ENCODE data around the gene DDX51. TPM values are rescaled to one million over a fixed set of nuclear protein-coding genes. Genes with fewer than 3 reads are reported as not detected.
A peak's percentile ranks its signal among the peaks of the same experiment; 100 is the strongest.

The DDX51 gene
- polyA plus RNA-seq, 2 of the 4 experiments (the other 2 are of a cell fraction) = 10.2 to 22.6 TPM

DNA sequence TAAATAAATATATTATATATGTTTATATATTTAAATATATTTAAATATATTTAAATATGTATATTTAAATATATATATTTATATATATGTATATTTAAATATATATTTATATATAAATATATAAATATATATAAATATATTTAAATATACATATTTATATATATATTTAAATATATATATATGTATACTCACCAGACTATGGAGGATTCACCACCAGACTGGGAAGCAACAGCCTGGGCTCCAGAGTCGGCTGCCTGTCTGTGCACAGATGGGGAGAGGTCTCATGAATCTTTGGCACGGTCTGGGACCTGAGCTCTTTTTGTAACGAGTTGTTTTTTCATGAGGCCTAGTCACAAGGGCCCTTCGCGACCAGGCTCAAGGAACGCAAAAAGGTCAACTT is 21.5 kb upstream of the DDX51 start:
- 90% methylated on average over 6 of the region's 6 CpGs for WGBS (ENCODE audit: missing lambda C conversion rate)
- H3K9me3 ChIP-seq = no peaks in the 10 kb centered on the region
- no peak overlapping the region for H3K27ac ChIP-seq
- DNase-seq (ENCODE audit: low read depth in 1 of 2, low spot score in 1 of 2) (no peak), ATAC-seq (no peak), FAIRE-seq (no peak)
- no peak overlapping the region for H3K4me2 ChIP-seq
- ChIA-PET CTCF (no interaction called here), POLR2A (no interaction called here)
- no peak for TF ChIP-seq HEYL (CRISPR knock-in tag; IDR thresholded peaks at IDR 0.05)
- no peak for TF ChIP-seq HOXA7 (CRISPR knock-in tag; IDR thresholded peaks at IDR 0.05)
- no peak for TF ChIP-seq CBX8 (IDR thresholded peaks at IDR 0.05)
- TF ChIP-seq RCOR1 (IDR thresholded peaks at IDR 0.05; ENCODE audit: low read depth, low read length) = no peak
- TF ChIP-seq POLR2AphosphoS2 (conservative IDR thresholded peaks at IDR 0.05; ENCODE audit: low read length) = no peak
- TF ChIP-seq BHLHE40 (IDR thresholded peaks at IDR 0.05; ENCODE audit: low read depth, low read length) = no peak
- no peak for TF ChIP-seq JUN (IDR thresholded peaks at IDR 0.05)
- TF ChIP-seq TP53 (CRISPR knock-in tag; IDR thresholded peaks at IDR 0.05) = no peak
- no peak for TF ChIP-seq ZFP36 (IDR thresholded peaks at IDR 0.05; ENCODE audit: borderline replicate concordance, partially characterized antibody)
- no peak for TF ChIP-seq GATA3 (IDR thresholded peaks at IDR 0.05; ENCODE audit: borderline replicate concordance)
- TF ChIP-seq NFE2L2 (conservative IDR thresholded peaks at IDR 0.05; ENCODE audit: low read length) = no peak
- TF ChIP-seq FOSL2 (IDR thresholded peaks at IDR 0.05) = no peak
- TF ChIP-seq FOSL2 (CRISPR knock-in tag; IDR thresholded peaks at IDR 0.05) = no peak
- TF ChIP-seq POLR2A (IDR thresholded peaks at IDR 0.05; ENCODE audit: low read length) = no peak
- TF ChIP-seq, protein P1, sequence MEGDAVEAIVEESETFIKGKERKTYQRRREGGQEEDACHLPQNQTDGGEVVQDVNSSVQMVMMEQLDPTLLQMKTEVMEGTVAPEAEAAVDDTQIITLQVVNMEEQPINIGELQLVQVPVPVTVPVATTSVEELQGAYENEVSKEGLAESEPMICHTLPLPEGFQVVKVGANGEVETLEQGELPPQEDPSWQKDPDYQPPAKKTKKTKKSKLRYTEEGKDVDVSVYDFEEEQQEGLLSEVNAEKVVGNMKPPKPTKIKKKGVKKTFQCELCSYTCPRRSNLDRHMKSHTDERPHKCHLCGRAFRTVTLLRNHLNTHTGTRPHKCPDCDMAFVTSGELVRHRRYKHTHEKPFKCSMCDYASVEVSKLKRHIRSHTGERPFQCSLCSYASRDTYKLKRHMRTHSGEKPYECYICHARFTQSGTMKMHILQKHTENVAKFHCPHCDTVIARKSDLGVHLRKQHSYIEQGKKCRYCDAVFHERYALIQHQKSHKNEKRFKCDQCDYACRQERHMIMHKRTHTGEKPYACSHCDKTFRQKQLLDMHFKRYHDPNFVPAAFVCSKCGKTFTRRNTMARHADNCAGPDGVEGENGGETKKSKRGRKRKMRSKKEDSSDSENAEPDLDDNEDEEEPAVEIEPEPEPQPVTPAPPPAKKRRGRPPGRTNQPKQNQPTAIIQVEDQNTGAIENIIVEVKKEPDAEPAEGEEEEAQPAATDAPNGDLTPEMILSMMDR (IDR thresholded peaks at IDR 0.05) = no peak
- TF ChIP-seq EHMT2 (IDR thresholded peaks at IDR 0.05; ENCODE audit: low read depth) = no peak
- no peak for TF ChIP-seq JUNB (IDR thresholded peaks at IDR 0.05)
- TF ChIP-seq ESRRA (IDR thresholded peaks at IDR 0.05; ENCODE audit: borderline replicate concordance, low read length) = no peak
- no peak overlapping the region for H3K4me3 ChIP-seq
- peaks cover 11% of the 10 kb centered on the region for H3K4me1 ChIP-seq

DNA sequence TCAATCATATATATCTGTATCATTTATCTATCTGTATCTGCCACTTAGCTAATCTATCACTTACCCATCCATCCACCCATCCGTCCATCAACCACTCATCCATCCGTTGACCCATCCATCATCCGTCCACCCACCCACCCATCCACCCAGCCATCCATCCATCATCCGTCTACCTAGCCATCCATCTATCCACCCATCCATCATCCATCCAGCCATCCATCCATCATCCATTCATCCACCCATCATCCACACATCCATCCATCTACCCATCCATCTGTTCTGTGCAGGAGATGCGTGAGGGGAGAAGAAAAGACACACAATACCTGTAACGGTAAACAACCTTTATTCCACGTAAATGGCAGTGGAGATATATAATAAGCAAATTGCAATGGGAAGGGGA is 20.3 kb upstream of the DDX51 start:
- POLR2A ChIA-PET = no interaction called here
- WGBS (ENCODE audit: missing lambda C conversion rate) = 73% methylated on average over 7 of the region's 7 CpGs
- CTCF ChIA-PET = interaction anchor here (3.5 kb wide), 1 partner anchor 11 kb away, joined by 18 read pairs; no protein-coding TSS in a partner anchor
- H3K27ac ChIP-seq = no peak overlapping the region
- no peak for FAIRE-seq
- ATAC-seq = no peak
- H3K4me2 ChIP-seq = no peak overlapping the region
- DNase-seq (ENCODE audit: low read depth in 1 of 2, low spot score in 1 of 2) = no peak
- no peak overlapping the region for H3K4me3 ChIP-seq
- no peaks in the 10 kb centered on the region for H3K9me3 ChIP-seq
- no peak for TF ChIP-seq PHF8 (IDR thresholded peaks at IDR 0.05; ENCODE audit: borderline replicate concordance, low read depth)
- TF ChIP-seq RAD21 (conservative IDR thresholded peaks at IDR 0.05 in 1 of 2, IDR thresholded peaks at IDR 0.05 in 1 of 2) = no peak
- TF ChIP-seq ZC3H11A (IDR thresholded peaks at IDR 0.05) = no peak
- TF ChIP-seq, protein P2, sequence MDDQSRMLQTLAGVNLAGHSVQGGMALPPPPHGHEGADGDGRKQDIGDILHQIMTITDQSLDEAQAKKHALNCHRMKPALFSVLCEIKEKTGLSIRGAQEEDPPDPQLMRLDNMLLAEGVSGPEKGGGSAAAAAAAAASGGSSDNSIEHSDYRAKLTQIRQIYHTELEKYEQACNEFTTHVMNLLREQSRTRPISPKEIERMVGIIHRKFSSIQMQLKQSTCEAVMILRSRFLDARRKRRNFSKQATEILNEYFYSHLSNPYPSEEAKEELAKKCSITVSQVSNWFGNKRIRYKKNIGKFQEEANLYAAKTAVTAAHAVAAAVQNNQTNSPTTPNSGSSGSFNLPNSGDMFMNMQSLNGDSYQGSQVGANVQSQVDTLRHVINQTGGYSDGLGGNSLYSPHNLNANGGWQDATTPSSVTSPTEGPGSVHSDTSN (IDR thresholded peaks at IDR 0.05) = no peak
- TF ChIP-seq ZNF302 (CRISPR knock-in tag; IDR thresholded peaks at IDR 0.05) = no peak
- TF ChIP-seq RCOR1 (IDR thresholded peaks at IDR 0.05; ENCODE audit: low read depth, low read length) = no peak
- TF ChIP-seq RFX5 (IDR thresholded peaks at IDR 0.05) = no peak
- TF ChIP-seq HEYL (CRISPR knock-in tag; IDR thresholded peaks at IDR 0.05) = no peak
- TF ChIP-seq SMC3 (IDR thresholded peaks at IDR 0.05) = no peak
- peaks cover 11% of the 10 kb centered on the region for H3K4me1 ChIP-seq

DNA sequence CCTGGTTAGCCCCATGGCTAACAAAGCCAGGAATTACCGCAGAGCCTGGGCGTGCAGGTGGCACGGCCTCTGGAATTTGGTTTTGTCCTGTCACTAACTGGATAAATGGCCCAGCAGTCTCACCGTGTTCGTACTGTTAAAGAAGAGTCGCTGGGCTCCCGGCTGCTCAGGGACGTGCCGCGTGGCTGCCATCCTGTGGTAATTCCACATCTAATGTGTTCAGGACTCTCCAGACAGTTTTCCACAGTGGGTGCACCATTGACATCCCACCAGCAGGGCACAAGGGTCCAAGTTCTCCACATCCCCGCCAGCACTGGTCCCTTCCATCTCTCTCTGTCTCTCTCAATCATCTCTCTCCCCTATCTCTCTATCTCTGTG is 19.8 kb upstream of the DDX51 start:
- no peak overlapping the region for H3K4me2 ChIP-seq
- CTCF ChIA-PET = interaction anchor here (3.5 kb wide), 1 partner anchor 10 kb away, joined by 18 read pairs; no protein-coding TSS in a partner anchor
- POLR2A ChIA-PET = no interaction called here
- WGBS (ENCODE audit: missing lambda C conversion rate) = 52% methylated on average over 11 of the region's 11 CpGs
- peak; percentile 33 to 67; a peak in 4 of 6 replicates for ATAC-seq
- H3K27ac ChIP-seq = no peak overlapping the region
- no peak for TF ChIP-seq EHMT2 (IDR thresholded peaks at IDR 0.05; ENCODE audit: low read depth)
- TF ChIP-seq, protein P3, sequence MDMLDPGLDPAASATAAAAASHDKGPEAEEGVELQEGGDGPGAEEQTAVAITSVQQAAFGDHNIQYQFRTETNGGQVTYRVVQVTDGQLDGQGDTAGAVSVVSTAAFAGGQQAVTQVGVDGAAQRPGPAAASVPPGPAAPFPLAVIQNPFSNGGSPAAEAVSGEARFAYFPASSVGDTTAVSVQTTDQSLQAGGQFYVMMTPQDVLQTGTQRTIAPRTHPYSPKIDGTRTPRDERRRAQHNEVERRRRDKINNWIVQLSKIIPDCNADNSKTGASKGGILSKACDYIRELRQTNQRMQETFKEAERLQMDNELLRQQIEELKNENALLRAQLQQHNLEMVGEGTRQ (IDR thresholded peaks at IDR 0.05) = no peak
- TF ChIP-seq, protein P4, sequence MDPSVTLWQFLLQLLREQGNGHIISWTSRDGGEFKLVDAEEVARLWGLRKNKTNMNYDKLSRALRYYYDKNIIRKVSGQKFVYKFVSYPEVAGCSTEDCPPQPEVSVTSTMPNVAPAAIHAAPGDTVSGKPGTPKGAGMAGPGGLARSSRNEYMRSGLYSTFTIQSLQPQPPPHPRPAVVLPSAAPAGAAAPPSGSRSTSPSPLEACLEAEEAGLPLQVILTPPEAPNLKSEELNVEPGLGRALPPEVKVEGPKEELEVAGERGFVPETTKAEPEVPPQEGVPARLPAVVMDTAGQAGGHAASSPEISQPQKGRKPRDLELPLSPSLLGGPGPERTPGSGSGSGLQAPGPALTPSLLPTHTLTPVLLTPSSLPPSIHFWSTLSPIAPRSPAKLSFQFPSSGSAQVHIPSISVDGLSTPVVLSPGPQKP (IDR thresholded peaks at IDR 0.05; ENCODE audit: low read depth, low read length) = no peak
- TF ChIP-seq RAD21 (conservative IDR thresholded peaks at IDR 0.05 in 1 of 2, IDR thresholded peaks at IDR 0.05 in 1 of 2) = no peak; a peak in 1 of 5 replicates
- TF ChIP-seq JUN (IDR thresholded peaks at IDR 0.05) = no peak
- FAIRE-seq = no peak
- DNase-seq (ENCODE audit: low read depth in 1 of 2, low spot score in 1 of 2) = peak in 1 of 2 experiments; percentile 53
- H3K9me3 ChIP-seq = no peaks in the 10 kb centered on the region
- peaks cover 11% of the 10 kb centered on the region for H3K4me1 ChIP-seq
- no peak overlapping the region for H3K4me3 ChIP-seq

Data from A549 (cell line).